HEK293 (cell line): Measurements from ENCODE around the gene TMCC1.

Experiments used
- CTCF ChIA-PET: fragments of 350-600 bp; formaldehyde crosslinking; extraction: SDS; loops from one replicate; lab custom pipeline; 2021; ENCODE audit warnings: antibody characterized with exemption; lab: Yijun Ruan, JAX
- POLR2A ChIA-PET: fragments of 300-600 bp; formaldehyde crosslinking; extraction: SDS; loops from one replicate; lab custom pipeline; 2020; ENCODE audit warnings: antibody characterized with exemption, inconsistent platforms; lab: Yijun Ruan, JAX
- H3K27ac ChIP-seq: fragments of 200-500 bp; sonication (Bioruptor generic); 2 replicates; pipeline ENCODE4 v1.5.1; 2014; ENCODE audit warnings: low read depth, low read length, control low read depth, inconsistent platforms; ENCODE audit errors: extremely low read depth
- H3K36me3 ChIP-seq, 2 experiments: fragments of 200-500 bp in 1 of 2; sonication (Bioruptor generic) in 1 of 2; 1 replicate in 1 of 2; 2 replicates in 1 of 2; pipeline ENCODE4 v1.5.1; 2014 to 2017; ENCODE audit warnings: inconsistent platforms in 2 of 2, low read length in 2 of 2; ENCODE audit not compliant: control insufficient read depth in 2 of 2, insufficient read depth in 1 of 2
- H3K4me1 ChIP-seq: fragments of 200-500 bp; sonication (Bioruptor generic); 2 replicates; pipeline ENCODE4 v1.5.1; 2014; ENCODE audit warnings: mild to moderate bottlenecking, low read length, inconsistent platforms; ENCODE audit not compliant: control insufficient read depth, insufficient read depth
- H3K4me3 ChIP-seq: 2 replicates; pipeline ENCODE4 v1.5.1; 2011; ENCODE audit warnings: low read depth, mild to moderate bottlenecking, control low read depth, low read length, moderate library complexity
- H3K9me3 ChIP-seq: fragments of 200-500 bp; sonication (Bioruptor generic); 2 replicates; pipeline ENCODE4 v1.5.1; 2014; ENCODE audit warnings: low read depth, low read length, inconsistent platforms; ENCODE audit not compliant: control insufficient read depth, insufficient read depth
- EGR2 ChIP-seq: fragments of 450-650 bp; formaldehyde crosslinking; IDR thresholded peaks from 2 replicates; pipeline ENCODE4 v1.5.1; 2016; ENCODE audit warnings: low read depth, missing biosample characterization, missing genetic modification characterization
- FEZF1 ChIP-seq: fragments of 450-650 bp; formaldehyde crosslinking; IDR thresholded peaks from 2 replicates; pipeline ENCODE4 v1.5.1; 2016; ENCODE audit warnings: missing biosample characterization, missing genetic modification characterization
- HOXD13 ChIP-seq: sonication (generic); formaldehyde crosslinking; IDR thresholded peaks from 2 replicates; pipeline ENCODE4 v1.8.0; 2022; ENCODE audit warnings: missing genetic modification reagents, borderline replicate concordance
- PRDM6 ChIP-seq: fragments of 450-650 bp; formaldehyde crosslinking; IDR thresholded peaks from 2 replicates; pipeline ENCODE4 v1.5.1; 2017; ENCODE audit warnings: missing biosample characterization, missing genetic modification characterization
- TSHZ1 ChIP-seq: fragments of 450-650 bp; formaldehyde crosslinking; IDR thresholded peaks from 2 replicates; pipeline ENCODE4 v1.5.1; 2016; ENCODE audit warnings: missing biosample characterization, missing genetic modification characterization, borderline replicate concordance
- ZBTB7A ChIP-seq: fragments of 450-650 bp; formaldehyde crosslinking; IDR thresholded peaks from 2 replicates; pipeline ENCODE4 v1.5.1; 2016; ENCODE audit warnings: low read depth, missing biosample characterization, missing genetic modification characterization
- ZIC2 ChIP-seq: fragments of 450-650 bp; formaldehyde crosslinking; IDR thresholded peaks from 2 replicates; pipeline ENCODE4 v1.5.1; 2016; ENCODE audit warnings: missing biosample characterization, missing genetic modification characterization
- ZNF169 ChIP-seq: fragments of 450-650 bp; formaldehyde crosslinking; IDR thresholded peaks from 2 replicates; pipeline ENCODE4 v1.5.1; 2016; ENCODE audit warnings: missing biosample characterization, missing genetic modification characterization
- ZNF174 ChIP-seq: fragments of 450-650 bp; formaldehyde crosslinking; IDR thresholded peaks from 2 replicates; pipeline ENCODE4 v1.5.0; 2017; ENCODE audit warnings: missing biosample characterization, mild to moderate bottlenecking, missing genetic modification characterization
- ZNF292 ChIP-seq: fragments of 450-650 bp; formaldehyde crosslinking; IDR thresholded peaks from 2 replicates; pipeline ENCODE4 v1.5.1; 2016; ENCODE audit warnings: low read depth, missing biosample characterization, missing genetic modification characterization, borderline replicate concordance
- ZNF433 ChIP-seq: fragments of 450-650 bp; formaldehyde crosslinking; IDR thresholded peaks from 2 replicates; pipeline ENCODE4 v1.5.1; 2016; ENCODE audit warnings: missing biosample characterization, missing genetic modification characterization, low read depth
- ZNF629 ChIP-seq: fragments of 450-650 bp; formaldehyde crosslinking; IDR thresholded peaks from 2 replicates; pipeline ENCODE4 v1.5.1; 2017; ENCODE audit warnings: missing biosample characterization, missing genetic modification characterization
- ZNF830 ChIP-seq: fragments of 450-650 bp; IDR thresholded peaks from 2 replicates; pipeline ENCODE4 v1.5.0; 2018; ENCODE audit warnings: missing biosample characterization, missing genetic modification characterization, low read depth, mild to moderate bottlenecking, moderate library complexity
- TF ChIP-seq, protein P1 (sequence below): fragments of 450-650 bp; formaldehyde crosslinking; IDR thresholded peaks from 2 replicates; pipeline ENCODE4 v1.5.1; 2016; ENCODE audit warnings: missing biosample characterization, missing genetic modification characterization, borderline replicate concordance

Gene TMCC1

DNA sequence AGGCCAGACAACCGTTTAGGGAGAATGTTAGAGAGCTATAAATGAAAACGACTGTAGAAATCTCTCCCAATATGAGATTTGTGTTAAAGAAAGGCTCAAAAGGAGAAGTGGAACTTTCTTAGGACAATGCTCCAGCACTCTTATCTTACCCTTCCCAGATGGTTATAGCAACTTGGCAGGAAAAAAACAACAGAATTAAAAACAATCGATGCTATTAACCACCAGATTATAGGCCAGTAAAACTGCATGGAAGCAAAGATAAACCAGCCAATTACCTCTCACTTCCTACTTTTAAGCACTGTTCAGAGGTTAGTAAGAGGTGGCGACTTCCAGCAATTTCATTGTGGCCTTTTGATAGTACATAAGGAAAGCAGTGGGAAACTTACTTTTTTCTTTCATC, 72.9 kb downstream of the TMCC1 start (continued):
- TF ChIP-seq TSHZ1 (tag by site-specific recombination) = no peak
- TF ChIP-seq ZBTB7A (tag by site-specific recombination) = no peak
- TF ChIP-seq HOXD13 (CRISPR knock-in tag) = no peak
- no peak for TF ChIP-seq ZNF292 (tag by site-specific recombination)
- TF ChIP-seq, protein P1, sequence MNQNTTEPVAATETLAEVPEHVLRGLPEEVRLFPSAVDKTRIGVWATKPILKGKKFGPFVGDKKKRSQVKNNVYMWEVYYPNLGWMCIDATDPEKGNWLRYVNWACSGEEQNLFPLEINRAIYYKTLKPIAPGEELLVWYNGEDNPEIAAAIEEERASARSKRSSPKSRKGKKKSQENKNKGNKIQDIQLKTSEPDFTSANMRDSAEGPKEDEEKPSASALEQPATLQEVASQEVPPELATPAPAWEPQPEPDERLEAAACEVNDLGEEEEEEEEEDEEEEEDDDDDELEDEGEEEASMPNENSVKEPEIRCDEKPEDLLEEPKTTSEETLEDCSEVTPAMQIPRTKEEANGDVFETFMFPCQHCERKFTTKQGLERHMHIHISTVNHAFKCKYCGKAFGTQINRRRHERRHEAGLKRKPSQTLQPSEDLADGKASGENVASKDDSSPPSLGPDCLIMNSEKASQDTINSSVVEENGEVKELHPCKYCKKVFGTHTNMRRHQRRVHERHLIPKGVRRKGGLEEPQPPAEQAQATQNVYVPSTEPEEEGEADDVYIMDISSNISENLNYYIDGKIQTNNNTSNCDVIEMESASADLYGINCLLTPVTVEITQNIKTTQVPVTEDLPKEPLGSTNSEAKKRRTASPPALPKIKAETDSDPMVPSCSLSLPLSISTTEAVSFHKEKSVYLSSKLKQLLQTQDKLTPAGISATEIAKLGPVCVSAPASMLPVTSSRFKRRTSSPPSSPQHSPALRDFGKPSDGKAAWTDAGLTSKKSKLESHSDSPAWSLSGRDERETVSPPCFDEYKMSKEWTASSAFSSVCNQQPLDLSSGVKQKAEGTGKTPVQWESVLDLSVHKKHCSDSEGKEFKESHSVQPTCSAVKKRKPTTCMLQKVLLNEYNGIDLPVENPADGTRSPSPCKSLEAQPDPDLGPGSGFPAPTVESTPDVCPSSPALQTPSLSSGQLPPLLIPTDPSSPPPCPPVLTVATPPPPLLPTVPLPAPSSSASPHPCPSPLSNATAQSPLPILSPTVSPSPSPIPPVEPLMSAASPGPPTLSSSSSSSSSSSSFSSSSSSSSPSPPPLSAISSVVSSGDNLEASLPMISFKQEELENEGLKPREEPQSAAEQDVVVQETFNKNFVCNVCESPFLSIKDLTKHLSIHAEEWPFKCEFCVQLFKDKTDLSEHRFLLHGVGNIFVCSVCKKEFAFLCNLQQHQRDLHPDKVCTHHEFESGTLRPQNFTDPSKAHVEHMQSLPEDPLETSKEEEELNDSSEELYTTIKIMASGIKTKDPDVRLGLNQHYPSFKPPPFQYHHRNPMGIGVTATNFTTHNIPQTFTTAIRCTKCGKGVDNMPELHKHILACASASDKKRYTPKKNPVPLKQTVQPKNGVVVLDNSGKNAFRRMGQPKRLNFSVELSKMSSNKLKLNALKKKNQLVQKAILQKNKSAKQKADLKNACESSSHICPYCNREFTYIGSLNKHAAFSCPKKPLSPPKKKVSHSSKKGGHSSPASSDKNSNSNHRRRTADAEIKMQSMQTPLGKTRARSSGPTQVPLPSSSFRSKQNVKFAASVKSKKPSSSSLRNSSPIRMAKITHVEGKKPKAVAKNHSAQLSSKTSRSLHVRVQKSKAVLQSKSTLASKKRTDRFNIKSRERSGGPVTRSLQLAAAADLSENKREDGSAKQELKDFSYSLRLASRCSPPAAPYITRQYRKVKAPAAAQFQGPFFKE (tag by site-specific recombination) = no peak
- TF ChIP-seq FEZF1 = peak; percentile 87
- TF ChIP-seq ZIC2 (tag by site-specific recombination) = peak; percentile 34; the same call in 1 of the 2 replicates
- 0 out of 2 replicates have a peak, but pooled peaks have one; percentile 50 for TF ChIP-seq PRDM6 (tag by site-specific recombination)
- TF ChIP-seq ZNF169 (tag by site-specific recombination) = no peak
- TF ChIP-seq ZNF174 = no peak
- TF ChIP-seq ZNF433 (tag by site-specific recombination) = no peak
- TF ChIP-seq ZNF629 (tag by site-specific recombination) = no peak

DNA sequence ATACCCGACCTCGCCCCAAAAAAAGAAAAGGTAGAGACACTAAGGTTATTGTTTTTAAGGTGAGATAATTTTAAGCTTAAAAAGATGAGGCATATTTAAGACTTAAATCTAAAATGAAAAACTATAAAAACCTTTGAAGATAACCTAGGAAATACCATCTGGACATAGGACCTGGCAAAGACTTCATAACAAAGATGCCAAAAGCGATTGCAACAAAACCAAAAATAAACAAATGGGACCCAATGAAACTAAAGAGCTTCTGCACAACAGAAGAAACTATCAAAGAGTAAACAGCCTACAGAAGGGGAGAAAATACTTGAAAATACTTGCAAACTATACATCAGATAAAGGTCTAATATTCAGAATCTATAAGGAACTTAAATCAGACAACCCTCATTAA, 80.9 kb downstream of the TMCC1 start:
- CTCF ChIA-PET = interaction anchor here (1.2 kb wide), 1 partner anchor 12 kb away, joined by 8 read pairs; no protein-coding TSS in a partner anchor

More for the DNA sequence above, 80.9 kb downstream of the TMCC1 start:
- TF ChIP-seq EGR2 (tag by site-specific recombination) (no peak), ZNF830 (tag by site-specific recombination) (no peak)
- TF ChIP-seq, all 188 proteins: peak for 0
- no peaks in the 10 kb centered on the region; a peak in 1 of 3 replicates for H3K36me3 ChIP-seq
- no peak overlapping the region for H3K27ac ChIP-seq
- 0 out of 2 replicates have a peak, but pooled peaks cover 3% of the 10 kb centered on the region for H3K4me1 ChIP-seq
- H3K4me3 ChIP-seq = no peak overlapping the region
- H3K9me3 ChIP-seq = no peaks in the 10 kb centered on the region
- POLR2A ChIA-PET = interaction anchor here (0.7 kb wide), 1 partner anchor 626 kb away, joined by 4 read pairs; no protein-coding TSS in a partner anchor
